ENCODE measurements around the gene BACE1-AS.
A peak's percentile ranks its signal among the peaks of the same experiment; 100 is the strongest.
"Not testable (repeated sequence)": the region's sequence is repeated elsewhere in the genome, so short reads cannot be mapped to it uniquely, and the experiment has no call there.

The BACE1-AS gene

GRCh38 chr11:117295438-117296137 lies 4.4 kb downstream of the BACE1-AS start:
- no peak for DNase-seq

- no peak for DNase-seq
These were observed 5.7 kb downstream of the BACE1-AS start for GRCh38 chr11:117296881-117297280.

- DNase-seq, result no peak
These were observed 7.0 kb downstream of the BACE1-AS start for GRCh38 chr11:117298195-117298594.

GRCh38 chr11:117299351-117300282 lies 8.5 kb downstream of the BACE1-AS start:
- no peak for DNase-seq

- no peak for DNase-seq
These were observed 9.1 kb downstream of the BACE1-AS start for GRCh38 chr11:117300283-117300663.

- no peak for DNase-seq
These were observed 9.6 kb downstream of the BACE1-AS start for GRCh38 chr11:117300773-117301172.

GRCh38 chr11:117302228-117302627 lies 11.1 kb downstream of the BACE1-AS start:
- no peak for DNase-seq

GRCh38 chr11:117303101-117303500 lies 12.0 kb downstream of the BACE1-AS start:
- no peak for DNase-seq

GRCh38 chr11:117303646-117304315 lies 12.6 kb downstream of the BACE1-AS start:
- DNase-seq, result no peak

- no peak for DNase-seq
These were observed 14.0 kb downstream of the BACE1-AS start for GRCh38 chr11:117305145-117305544.

- no peak for DNase-seq
These were observed 18.2 kb downstream of the BACE1-AS start for GRCh38 chr11:117309310-117309709.

GRCh38 chr11:117313091-117313490 lies 21.9 kb downstream of the BACE1-AS start:
- no peak for DNase-seq

GRCh38 chr11:117313828-117314768 lies 23.0 kb downstream of the BACE1-AS start:
- no peak for DNase-seq

- no peak for DNase-seq
These were observed 23.7 kb downstream of the BACE1-AS start for GRCh38 chr11:117314840-117315239.

- no peak for DNase-seq
These were observed 24.4 kb downstream of the BACE1-AS start for GRCh38 chr11:117315285-117316196.

GRCh38 chr11:117316197-117316961 lies 25.2 kb downstream of the BACE1-AS start, which contains the start of gene BACE1:
Gene BACE1 (minus strand): TSS chr11:117316256. CDS start chr11:117315795, 461 bp downstream.
- peak; percentile 85 for DNase-seq

- no peak for DNase-seq
These were observed 27.6 kb downstream of the BACE1-AS start for GRCh38 chr11:117318738-117319137.

- DNase-seq, result peak; percentile 20
These were observed 28.2 kb downstream of the BACE1-AS start for GRCh38 chr11:117319214-117319840.

- not testable (repeated sequence) for DNase-seq
These were observed 36.1 kb downstream of the BACE1-AS start for GRCh38 chr11:117327255-117327566.

Data from NCI-H226 (cell line).